ENCODE results near the gene ARHGEF6.

GRCh38 chrX:136810493-136810892 lies 29.8 kb upstream of the ARHGEF6 start:
- no peak for TF ChIP-seq POLR2AphosphoS5 (IDR thresholded peaks at IDR 0.05; ENCODE audit: low read depth)
- TF ChIP-seq, protein P1, sequence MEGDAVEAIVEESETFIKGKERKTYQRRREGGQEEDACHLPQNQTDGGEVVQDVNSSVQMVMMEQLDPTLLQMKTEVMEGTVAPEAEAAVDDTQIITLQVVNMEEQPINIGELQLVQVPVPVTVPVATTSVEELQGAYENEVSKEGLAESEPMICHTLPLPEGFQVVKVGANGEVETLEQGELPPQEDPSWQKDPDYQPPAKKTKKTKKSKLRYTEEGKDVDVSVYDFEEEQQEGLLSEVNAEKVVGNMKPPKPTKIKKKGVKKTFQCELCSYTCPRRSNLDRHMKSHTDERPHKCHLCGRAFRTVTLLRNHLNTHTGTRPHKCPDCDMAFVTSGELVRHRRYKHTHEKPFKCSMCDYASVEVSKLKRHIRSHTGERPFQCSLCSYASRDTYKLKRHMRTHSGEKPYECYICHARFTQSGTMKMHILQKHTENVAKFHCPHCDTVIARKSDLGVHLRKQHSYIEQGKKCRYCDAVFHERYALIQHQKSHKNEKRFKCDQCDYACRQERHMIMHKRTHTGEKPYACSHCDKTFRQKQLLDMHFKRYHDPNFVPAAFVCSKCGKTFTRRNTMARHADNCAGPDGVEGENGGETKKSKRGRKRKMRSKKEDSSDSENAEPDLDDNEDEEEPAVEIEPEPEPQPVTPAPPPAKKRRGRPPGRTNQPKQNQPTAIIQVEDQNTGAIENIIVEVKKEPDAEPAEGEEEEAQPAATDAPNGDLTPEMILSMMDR (conservative IDR thresholded peaks at IDR 0.05; ENCODE audit: low read depth in 2 of 2) = no peak
- TF ChIP-seq CREB1 (CRISPR knock-in tag; IDR thresholded peaks at IDR 0.05; ENCODE audit: low read depth) = no peak
- no peak for TF ChIP-seq EZH2 (IDR thresholded peaks at IDR 0.05; ENCODE audit: low read depth, unreplicated experiment)
- TF ChIP-seq EZH2phosphoT487 (IDR thresholded peaks at IDR 0.05; ENCODE audit: unreplicated experiment) = no peak
- no peak for TF ChIP-seq NANOG (IDR thresholded peaks at IDR 0.05; ENCODE audit: borderline replicate concordance)
- TF ChIP-seq STAT1 (IDR thresholded peaks at IDR 0.05; ENCODE audit: unreplicated experiment) = no peak

All from GM23338 (cell line).